ENCODE data around the gene P2RX7.

The P2RX7 gene

GRCh38 chr12:121111684-121112083 lies 21.0 kb upstream of the P2RX7 start:
- Histone ChIP-seq H3K27ac (replicated peaks) (no peak overlapping the region), H3K27me3 (ENCODE audit: insufficient read depth, poor library complexity, severe bottlenecking) (no peaks in the 10 kb centered on the region), H3K4me3 (replicated peaks; ENCODE audit: insufficient read depth, low read length) (no peak overlapping the region)
- TF ChIP-seq GABPA (IDR thresholded peaks at IDR 0.05; ENCODE audit: low read depth) (no peak), POLR2AphosphoS5 (IDR thresholded peaks at IDR 0.05; ENCODE audit: low read depth) (no peak), SPI1 (IDR thresholded peaks at IDR 0.05; ENCODE audit: borderline replicate concordance, low read depth) (no peak)
- TF ChIP-seq, protein P1, sequence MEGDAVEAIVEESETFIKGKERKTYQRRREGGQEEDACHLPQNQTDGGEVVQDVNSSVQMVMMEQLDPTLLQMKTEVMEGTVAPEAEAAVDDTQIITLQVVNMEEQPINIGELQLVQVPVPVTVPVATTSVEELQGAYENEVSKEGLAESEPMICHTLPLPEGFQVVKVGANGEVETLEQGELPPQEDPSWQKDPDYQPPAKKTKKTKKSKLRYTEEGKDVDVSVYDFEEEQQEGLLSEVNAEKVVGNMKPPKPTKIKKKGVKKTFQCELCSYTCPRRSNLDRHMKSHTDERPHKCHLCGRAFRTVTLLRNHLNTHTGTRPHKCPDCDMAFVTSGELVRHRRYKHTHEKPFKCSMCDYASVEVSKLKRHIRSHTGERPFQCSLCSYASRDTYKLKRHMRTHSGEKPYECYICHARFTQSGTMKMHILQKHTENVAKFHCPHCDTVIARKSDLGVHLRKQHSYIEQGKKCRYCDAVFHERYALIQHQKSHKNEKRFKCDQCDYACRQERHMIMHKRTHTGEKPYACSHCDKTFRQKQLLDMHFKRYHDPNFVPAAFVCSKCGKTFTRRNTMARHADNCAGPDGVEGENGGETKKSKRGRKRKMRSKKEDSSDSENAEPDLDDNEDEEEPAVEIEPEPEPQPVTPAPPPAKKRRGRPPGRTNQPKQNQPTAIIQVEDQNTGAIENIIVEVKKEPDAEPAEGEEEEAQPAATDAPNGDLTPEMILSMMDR (IDR thresholded peaks at IDR 0.05; ENCODE audit: insufficient read depth, low read length) = no peak
- TF ChIP-seq, protein P2, sequence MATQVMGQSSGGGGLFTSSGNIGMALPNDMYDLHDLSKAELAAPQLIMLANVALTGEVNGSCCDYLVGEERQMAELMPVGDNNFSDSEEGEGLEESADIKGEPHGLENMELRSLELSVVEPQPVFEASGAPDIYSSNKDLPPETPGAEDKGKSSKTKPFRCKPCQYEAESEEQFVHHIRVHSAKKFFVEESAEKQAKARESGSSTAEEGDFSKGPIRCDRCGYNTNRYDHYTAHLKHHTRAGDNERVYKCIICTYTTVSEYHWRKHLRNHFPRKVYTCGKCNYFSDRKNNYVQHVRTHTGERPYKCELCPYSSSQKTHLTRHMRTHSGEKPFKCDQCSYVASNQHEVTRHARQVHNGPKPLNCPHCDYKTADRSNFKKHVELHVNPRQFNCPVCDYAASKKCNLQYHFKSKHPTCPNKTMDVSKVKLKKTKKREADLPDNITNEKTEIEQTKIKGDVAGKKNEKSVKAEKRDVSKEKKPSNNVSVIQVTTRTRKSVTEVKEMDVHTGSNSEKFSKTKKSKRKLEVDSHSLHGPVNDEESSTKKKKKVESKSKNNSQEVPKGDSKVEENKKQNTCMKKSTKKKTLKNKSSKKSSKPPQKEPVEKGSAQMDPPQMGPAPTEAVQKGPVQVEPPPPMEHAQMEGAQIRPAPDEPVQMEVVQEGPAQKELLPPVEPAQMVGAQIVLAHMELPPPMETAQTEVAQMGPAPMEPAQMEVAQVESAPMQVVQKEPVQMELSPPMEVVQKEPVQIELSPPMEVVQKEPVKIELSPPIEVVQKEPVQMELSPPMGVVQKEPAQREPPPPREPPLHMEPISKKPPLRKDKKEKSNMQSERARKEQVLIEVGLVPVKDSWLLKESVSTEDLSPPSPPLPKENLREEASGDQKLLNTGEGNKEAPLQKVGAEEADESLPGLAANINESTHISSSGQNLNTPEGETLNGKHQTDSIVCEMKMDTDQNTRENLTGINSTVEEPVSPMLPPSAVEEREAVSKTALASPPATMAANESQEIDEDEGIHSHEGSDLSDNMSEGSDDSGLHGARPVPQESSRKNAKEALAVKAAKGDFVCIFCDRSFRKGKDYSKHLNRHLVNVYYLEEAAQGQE (IDR thresholded peaks at IDR 0.05; ENCODE audit: insufficient replicate concordance, low read depth) = no peak
- DNase-seq (ENCODE audit: low read depth in 1 of 2, low spot score in 1 of 2) = no peak

DNA sequence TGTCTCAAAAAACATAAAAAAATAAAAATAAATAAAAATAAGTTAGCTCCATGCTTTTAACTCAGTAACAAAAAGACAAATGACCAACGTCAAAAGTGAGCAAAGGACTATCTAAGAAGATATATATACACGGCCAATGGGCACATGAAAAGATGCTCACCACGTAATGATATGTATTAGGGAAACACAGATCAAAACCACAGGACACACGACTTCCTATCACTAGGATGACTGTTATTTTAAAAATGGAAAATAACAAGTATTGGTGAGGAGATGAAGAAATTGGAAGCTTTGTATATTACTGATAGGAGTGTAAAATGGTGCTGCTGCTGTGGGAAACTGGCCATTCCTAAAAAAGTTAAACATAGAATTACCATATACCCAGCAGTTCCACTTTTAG lies 20.2 kb upstream of the P2RX7 start:
- no peak overlapping the region for H3K27ac ChIP-seq (replicated peaks)
- no peaks in the 10 kb centered on the region for H3K27me3 ChIP-seq (ENCODE audit: insufficient read depth, poor library complexity, severe bottlenecking)
- TF ChIP-seq POLR2AphosphoS5 (IDR thresholded peaks at IDR 0.05; ENCODE audit: low read depth) = no peak
- TF ChIP-seq GABPA (IDR thresholded peaks at IDR 0.05; ENCODE audit: low read depth) = no peak
- TF ChIP-seq, protein P1 (IDR thresholded peaks at IDR 0.05; ENCODE audit: insufficient read depth, low read length) = no peak
- TF ChIP-seq, protein P2 (IDR thresholded peaks at IDR 0.05; ENCODE audit: insufficient replicate concordance, low read depth) = no peak
- no peak for TF ChIP-seq SPI1 (IDR thresholded peaks at IDR 0.05; ENCODE audit: borderline replicate concordance, low read depth)
- DNase-seq (ENCODE audit: low read depth in 1 of 2, low spot score in 1 of 2) = no peak
- H3K4me3 ChIP-seq (replicated peaks; ENCODE audit: insufficient read depth, low read length) = no peak overlapping the region

DNA sequence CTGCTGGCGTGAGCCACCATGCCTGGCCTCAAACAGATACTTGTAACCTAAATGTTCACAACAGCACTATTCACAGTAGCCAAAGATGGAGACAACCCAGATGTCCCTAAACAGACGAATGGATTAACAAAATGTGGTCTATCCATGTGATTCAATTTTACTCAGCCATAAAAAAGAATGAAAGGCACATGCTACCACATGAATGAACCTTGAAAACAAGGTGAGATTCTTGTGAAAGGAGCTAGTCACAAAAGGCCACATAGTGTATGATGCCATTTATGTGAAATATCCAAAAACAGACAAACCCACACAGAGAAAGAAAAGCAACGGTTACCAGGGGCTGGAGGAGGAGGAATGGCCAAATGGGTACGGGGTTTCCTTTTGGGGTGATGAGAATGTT lies 19.6 kb upstream of the P2RX7 start:
- Histone ChIP-seq H3K27ac (replicated peaks) (no peak overlapping the region), H3K4me3 (replicated peaks; ENCODE audit: insufficient read depth, low read length) (no peak overlapping the region), H3K27me3 (ENCODE audit: insufficient read depth, poor library complexity, severe bottlenecking) (no peaks in the 10 kb centered on the region)
- no peak for TF ChIP-seq POLR2AphosphoS5 (IDR thresholded peaks at IDR 0.05; ENCODE audit: low read depth)
- no peak for TF ChIP-seq SPI1 (IDR thresholded peaks at IDR 0.05; ENCODE audit: borderline replicate concordance, low read depth)
- DNase-seq (ENCODE audit: low read depth in 1 of 2, low spot score in 1 of 2) = no peak

GRCh38 chr12:121114019-121114639 lies 18.5 kb upstream of the P2RX7 start:
- DNase-seq (ENCODE audit: low read depth in 1 of 2, low spot score in 1 of 2) = no peak
- no peak overlapping the region for H3K27ac ChIP-seq (replicated peaks)
- TF ChIP-seq GABPA (IDR thresholded peaks at IDR 0.05; ENCODE audit: low read depth) (no peak), POLR2AphosphoS5 (IDR thresholded peaks at IDR 0.05; ENCODE audit: low read depth) (no peak), SPI1 (IDR thresholded peaks at IDR 0.05; ENCODE audit: borderline replicate concordance, low read depth) (no peak)
- TF ChIP-seq, protein P2 (IDR thresholded peaks at IDR 0.05; ENCODE audit: insufficient replicate concordance, low read depth) = no peak
- TF ChIP-seq, protein P1 (IDR thresholded peaks at IDR 0.05; ENCODE audit: insufficient read depth, low read length) = no peak

More at GRCh38 chr12:121114019-121114639, 18.5 kb upstream of the P2RX7 start:
- Histone ChIP-seq H3K27me3 (ENCODE audit: insufficient read depth, poor library complexity, severe bottlenecking) (no peaks in the 10 kb centered on the region), H3K4me3 (replicated peaks; ENCODE audit: insufficient read depth, low read length) (no peak overlapping the region)

Measured in HL-60 (cell line).